ENCODE data around the gene MDP1. TPM values are rescaled to one million over a fixed set of nuclear protein-coding genes. Genes with fewer than 3 reads are reported as not detected.

Gene MDP1
- total RNA-seq, 1 donor, result 21.5 TPM

- no peak for DNase-seq (ENCODE audit: low read depth in 2 of 3, low spot score in 2 of 3)
Observed at GRCh38 chr14:24184104-24184970, 31.5 kb downstream of the MDP1 start.

GRCh38 chr14:24183014-24183481 is 32.8 kb downstream of the MDP1 start:
- DNase-seq (ENCODE audit: low read depth in 2 of 3, low spot score in 2 of 3), result no peak

- DNase-seq (ENCODE audit: low read depth in 2 of 3, low spot score in 2 of 3), result no peak
Observed at GRCh38 chr14:24182110-24182882, 33.6 kb downstream of the MDP1 start.

GRCh38 chr14:24181371-24182077 is 34.3 kb downstream of the MDP1 start:
- DNase-seq (ENCODE audit: low read depth in 2 of 3, low spot score in 2 of 3), result no peak

- no peak for DNase-seq (ENCODE audit: low read depth in 2 of 3, low spot score in 2 of 3)
Observed at GRCh38 chr14:24179961-24180796, 35.7 kb downstream of the MDP1 start.

- no peak for DNase-seq (ENCODE audit: low read depth in 2 of 3, low spot score in 2 of 3)
Observed at GRCh38 chr14:24179294-24179960, 36.4 kb downstream of the MDP1 start.

GRCh38 chr14:24178399-24179178 is 37.3 kb downstream of the MDP1 start:
- no peak for DNase-seq (ENCODE audit: low read depth in 2 of 3, low spot score in 2 of 3)

- DNase-seq (ENCODE audit: low read depth in 2 of 3, low spot score in 2 of 3), result no peak
Observed at GRCh38 chr14:24177891-24178290, 38.0 kb downstream of the MDP1 start.

GRCh38 chr14:24177041-24177825 is 38.6 kb downstream of the MDP1 start:
- DNase-seq (ENCODE audit: low read depth in 2 of 3, low spot score in 2 of 3), result no peak

- no peak for DNase-seq (ENCODE audit: low read depth in 2 of 3, low spot score in 2 of 3)
Observed at GRCh38 chr14:24176599-24176998, 39.3 kb downstream of the MDP1 start.

- DNase-seq (ENCODE audit: low read depth in 2 of 3, low spot score in 2 of 3), result no peak
Observed at GRCh38 chr14:24172871-24173281, 43.0 kb downstream of the MDP1 start.

GRCh38 chr14:24172261-24172860 is 43.5 kb downstream of the MDP1 start:
- DNase-seq (ENCODE audit: low read depth in 2 of 3, low spot score in 2 of 3), result no peak

- DNase-seq (ENCODE audit: low read depth in 2 of 3, low spot score in 2 of 3), result peak in 2 of 3 donors; percentile 98 to 99
Observed at GRCh38 chr14:24171422-24172260, 44.2 kb downstream of the MDP1 start, which contains the start of gene REC8. Gene REC8 (plus strand): TSS chr14:24172080. CDS start chr14:24172553, 473 bp downstream.

GRCh38 chr14:24167469-24168114 is 48.3 kb downstream of the MDP1 start:
- DNase-seq (ENCODE audit: low read depth in 2 of 3, low spot score in 2 of 3), result peak in 1 of 3 donors; percentile 23

- DNase-seq (ENCODE audit: low read depth in 2 of 3, low spot score in 2 of 3), result no peak
Observed at GRCh38 chr14:24165785-24166184, 50.1 kb downstream of the MDP1 start.

GRCh38 chr14:24164518-24164991 is 51.3 kb downstream of the MDP1 start:
- no peak for DNase-seq (ENCODE audit: low read depth in 2 of 3, low spot score in 2 of 3)
